NB4 (cell line): Measurements from ENCODE around the gene SNRPD3.
"Not testable (repeated sequence)": the region's sequence is repeated elsewhere in the genome, so short reads cannot be mapped to it uniquely, and the experiment has no call there.

Source experiments
- DNase-seq: peaks from one replicate; pipeline ENCODE4 v3.0.0; 2010; ENCODE audit warnings: low read depth
- H3K4me3 ChIP-seq: one replicate; pipeline ENCODE4 v1.5.1; 2011; ENCODE audit warnings: mild to moderate bottlenecking, low read depth, low read length, moderate library complexity
- CTCF ChIP-seq: IDR thresholded peaks from one replicate; pipeline ENCODE4 v1.5.1; 2012; ENCODE audit warnings: low read depth, low read length
- MAX ChIP-seq: IDR thresholded peaks from 2 replicates; pipeline ENCODE4 v1.6.1; 2011; ENCODE audit warnings: low read depth, low read length
- MYC ChIP-seq: IDR thresholded peaks from 2 replicates; pipeline ENCODE4 v1.6.1; 2011; ENCODE audit warnings: low read depth, low read length
- POLR2A ChIP-seq: IDR thresholded peaks from 2 replicates; pipeline ENCODE4 v1.6.1; 2011; ENCODE audit warnings: mild to moderate bottlenecking; ENCODE audit not compliant: insufficient read length; ENCODE audit errors: extremely low read depth

SNRPD3 gene

GRCh38 chr22:24591286-24591830 lies 35.6 kb downstream of the SNRPD3 start:
- no peak overlapping the region for H3K4me3 ChIP-seq
- DNase-seq, result no peak
- TF ChIP-seq POLR2A (no peak), MYC (no peak), MAX (no peak), CTCF (no peak)

DNA sequence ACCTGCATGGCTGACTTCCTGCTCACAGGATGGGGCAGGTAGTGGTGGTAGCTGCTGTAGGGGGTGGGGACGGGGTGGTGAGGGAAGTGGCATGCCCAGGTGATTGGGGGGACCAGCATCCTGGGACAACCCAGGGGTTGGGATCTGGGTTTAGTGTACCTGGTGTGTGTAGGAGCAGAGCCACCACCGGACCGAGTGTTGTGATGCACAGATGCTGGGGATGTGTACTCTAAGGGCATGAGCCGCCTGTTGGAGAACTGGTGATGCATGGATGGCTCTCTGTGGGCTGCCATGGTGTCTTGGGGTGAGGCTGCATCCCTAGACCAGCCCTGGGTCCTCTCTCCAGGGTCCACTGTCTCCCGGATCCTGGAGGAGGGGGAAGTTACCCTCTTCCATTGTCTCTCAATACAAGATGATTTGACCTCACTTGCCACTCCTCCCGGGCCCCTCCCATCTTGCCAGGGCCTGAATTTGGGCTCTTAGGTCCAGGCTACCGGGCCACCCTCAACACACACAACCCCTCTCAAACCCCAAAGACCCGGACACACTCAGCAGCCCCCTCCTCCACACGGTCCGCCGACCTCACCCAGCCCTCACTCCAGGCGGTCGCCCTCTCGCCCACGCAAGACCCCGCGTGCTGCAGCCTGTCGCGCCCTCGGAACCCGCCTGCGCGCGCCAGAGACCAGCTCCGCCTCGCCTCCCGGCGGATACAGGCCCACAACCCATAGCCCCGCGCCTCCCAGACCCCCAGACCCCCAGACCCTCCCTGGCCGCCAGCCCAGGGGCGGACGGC lies 36.5 kb downstream of the SNRPD3 start:
- no peak for TF ChIP-seq MAX
- TF ChIP-seq POLR2A, result no peak
- TF ChIP-seq CTCF, result no peak
- TF ChIP-seq MYC, result no peak
- H3K4me3 ChIP-seq, result peak overlapping the region; percentile 7
- DNase-seq, result no peak

DNA sequence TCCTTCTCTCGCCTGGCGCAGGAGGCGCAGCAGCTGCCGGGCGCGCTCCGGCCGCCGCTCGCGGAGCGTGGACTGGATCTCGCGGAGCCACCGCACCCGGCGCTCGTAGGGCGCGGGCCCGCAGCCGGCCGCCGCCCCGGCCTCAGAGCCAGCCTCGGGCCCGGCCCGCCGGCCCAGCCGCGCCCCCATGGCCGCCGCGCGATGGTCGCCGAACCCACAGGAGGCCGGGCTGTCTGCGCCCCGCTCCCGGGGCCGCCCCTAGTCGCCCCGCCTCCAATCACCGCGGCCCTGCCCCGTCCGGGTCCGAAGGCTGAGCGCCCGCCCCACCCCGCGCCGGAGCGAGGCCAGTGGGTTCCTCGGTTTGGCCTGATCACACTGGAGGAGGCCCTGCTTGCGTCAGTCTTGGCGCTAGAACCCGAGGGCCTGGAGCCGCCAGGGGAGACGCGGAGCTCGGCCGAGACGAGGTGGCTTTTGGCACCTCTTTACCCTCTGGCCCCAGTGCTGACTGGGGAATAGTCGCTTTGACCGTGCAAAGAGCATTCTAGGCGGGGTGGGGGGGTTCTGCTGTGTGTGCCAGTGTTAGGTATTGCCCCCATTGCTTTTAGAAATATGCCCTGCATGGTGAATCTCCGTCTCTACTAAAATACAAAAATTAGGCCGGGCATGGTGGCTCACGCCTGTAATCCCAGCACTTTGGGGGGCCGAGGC lies 37.2 kb downstream of the SNRPD3 start, which contains the start of gene LRRC75B:
LRRC75B (minus strand) TSS at position 223 of the 708 bp plus-strand sequence; CDS start at position 189, 34 bp downstream.
- peak; percentile 86 for DNase-seq
- peak within 1 kb of the TSS; percentile 25 for H3K4me3 ChIP-seq
- TF ChIP-seq MYC, result no peak

DNA sequence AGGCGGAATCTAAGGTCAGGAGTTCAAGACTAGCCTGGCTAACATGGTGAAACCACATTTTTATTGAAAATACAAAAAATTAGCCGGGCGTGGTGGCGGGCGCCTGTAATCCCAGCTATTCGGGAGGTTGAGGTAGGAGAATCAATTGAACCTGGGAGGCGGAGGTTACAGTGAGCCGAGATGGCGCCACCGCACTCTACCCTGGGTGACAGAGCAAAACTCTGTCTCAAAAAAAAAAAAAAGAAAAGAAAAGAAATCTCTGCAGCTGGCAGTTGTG lies 37.7 kb downstream of the SNRPD3 start:
- not testable (repeated sequence) for DNase-seq, H3K4me3 ChIP-seq

DNA sequence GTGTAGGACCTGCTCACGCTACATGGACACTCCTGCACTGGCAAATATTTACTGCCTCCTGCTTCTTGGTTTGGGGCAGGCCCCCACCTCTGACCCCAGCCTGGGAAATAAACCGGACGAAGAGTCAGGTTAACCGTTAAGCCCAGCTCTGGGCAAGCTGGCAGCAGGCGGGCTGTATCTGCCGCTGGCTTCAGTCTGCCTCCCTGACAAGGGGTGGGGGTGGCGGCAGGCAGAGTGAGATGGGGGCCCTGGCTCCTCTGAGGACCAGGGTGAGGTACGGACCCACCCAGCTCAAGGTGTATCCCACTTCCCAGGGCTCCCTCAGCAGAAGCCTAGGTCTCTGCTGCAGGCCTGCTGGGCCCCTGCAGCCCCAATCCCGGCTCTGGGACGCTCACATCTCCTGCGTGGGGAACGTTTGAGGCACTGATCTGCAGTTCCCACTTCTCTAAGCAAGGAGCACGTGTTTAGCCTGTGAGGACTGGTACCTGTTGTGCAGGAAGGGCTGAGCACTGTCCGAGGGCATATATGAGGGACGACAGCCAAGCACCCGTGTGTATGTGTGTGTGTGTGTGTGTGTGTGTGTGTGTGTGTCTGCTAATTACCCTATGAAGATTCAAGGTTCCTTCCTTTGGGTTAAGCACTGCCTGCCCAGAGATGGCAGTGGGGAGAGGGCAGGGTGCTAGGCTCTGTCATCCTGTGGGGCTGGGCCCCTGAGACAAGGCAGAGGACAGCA lies 38.2 kb downstream of the SNRPD3 start:
- TF ChIP-seq POLR2A, result no peak
- no peak for TF ChIP-seq MYC
- no peak for TF ChIP-seq MAX
- no peak for TF ChIP-seq CTCF
- no peak overlapping the region for H3K4me3 ChIP-seq
- DNase-seq, result no peak

- no peak for DNase-seq
- TF ChIP-seq CTCF (no peak), POLR2A (no peak), MAX (no peak), MYC (no peak)
- H3K4me3 ChIP-seq, result no peak overlapping the region
Observed at GRCh38 chr22:24594569-24595120, 38.8 kb downstream of the SNRPD3 start.
